Measurements from ENCODE around the gene LINC00237.

The LINC00237 gene

DNA sequence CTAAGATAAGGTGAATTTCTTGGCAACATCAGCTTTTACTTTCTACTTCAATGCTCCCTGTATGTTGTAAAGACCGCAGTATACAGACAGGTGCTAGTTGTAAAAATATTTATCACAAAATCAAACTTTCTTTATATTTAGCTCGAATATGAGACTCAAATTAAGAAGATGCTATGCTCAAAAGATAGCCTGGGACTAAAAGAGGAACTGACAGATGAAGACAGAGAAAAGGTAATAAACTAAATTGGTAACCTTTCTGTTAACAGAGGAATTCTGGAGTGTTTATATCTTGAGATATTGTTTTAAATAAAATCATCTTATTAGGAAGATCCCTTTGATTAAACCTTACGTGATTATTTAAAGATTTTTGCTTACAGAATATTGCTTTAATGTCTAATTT lies 39.3 kb upstream of the LINC00237 start:
- DNase-seq (ENCODE audit: insufficient read length, low spot score) (no peak), FAIRE-seq (no peak)
- TF ChIP-seq, protein P1, sequence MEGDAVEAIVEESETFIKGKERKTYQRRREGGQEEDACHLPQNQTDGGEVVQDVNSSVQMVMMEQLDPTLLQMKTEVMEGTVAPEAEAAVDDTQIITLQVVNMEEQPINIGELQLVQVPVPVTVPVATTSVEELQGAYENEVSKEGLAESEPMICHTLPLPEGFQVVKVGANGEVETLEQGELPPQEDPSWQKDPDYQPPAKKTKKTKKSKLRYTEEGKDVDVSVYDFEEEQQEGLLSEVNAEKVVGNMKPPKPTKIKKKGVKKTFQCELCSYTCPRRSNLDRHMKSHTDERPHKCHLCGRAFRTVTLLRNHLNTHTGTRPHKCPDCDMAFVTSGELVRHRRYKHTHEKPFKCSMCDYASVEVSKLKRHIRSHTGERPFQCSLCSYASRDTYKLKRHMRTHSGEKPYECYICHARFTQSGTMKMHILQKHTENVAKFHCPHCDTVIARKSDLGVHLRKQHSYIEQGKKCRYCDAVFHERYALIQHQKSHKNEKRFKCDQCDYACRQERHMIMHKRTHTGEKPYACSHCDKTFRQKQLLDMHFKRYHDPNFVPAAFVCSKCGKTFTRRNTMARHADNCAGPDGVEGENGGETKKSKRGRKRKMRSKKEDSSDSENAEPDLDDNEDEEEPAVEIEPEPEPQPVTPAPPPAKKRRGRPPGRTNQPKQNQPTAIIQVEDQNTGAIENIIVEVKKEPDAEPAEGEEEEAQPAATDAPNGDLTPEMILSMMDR (IDR thresholded peaks at IDR 0.05; ENCODE audit: insufficient read depth, missing control alignments) = no peak

DNA sequence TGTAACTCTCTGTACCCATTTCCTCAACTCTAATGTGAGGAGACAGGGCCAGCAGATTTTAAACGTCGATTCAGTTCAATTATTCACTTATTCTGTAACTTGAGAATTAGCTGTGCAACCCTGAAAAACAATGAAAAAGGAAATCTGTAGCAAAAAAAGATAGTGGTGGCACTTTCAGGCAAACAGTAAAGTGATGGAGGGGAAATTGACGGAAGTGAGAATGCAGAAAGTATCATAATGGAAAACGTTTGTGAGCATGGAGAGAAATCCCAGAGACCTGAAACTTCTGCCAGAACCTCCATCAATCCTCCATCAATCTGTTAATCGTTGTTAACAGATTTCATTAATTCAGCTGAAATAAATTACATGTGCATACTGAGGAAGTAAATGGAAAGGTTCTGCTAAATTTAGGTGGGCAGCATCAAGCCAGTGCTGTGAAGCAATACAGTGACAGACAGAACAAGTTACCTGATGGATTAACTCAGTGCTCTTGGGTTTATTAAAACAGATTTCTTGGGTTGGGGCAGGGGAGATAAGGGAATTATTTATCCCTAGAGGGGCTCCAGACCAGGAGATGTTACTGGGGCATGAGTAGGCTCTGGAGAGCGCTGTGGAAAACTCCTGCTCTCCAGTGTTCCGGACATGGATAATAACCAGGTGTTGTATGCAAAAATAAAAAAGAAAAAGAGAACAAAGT lies 37.2 kb upstream of the LINC00237 start:
- no peak for DNase-seq (ENCODE audit: insufficient read length, low spot score)
- TF ChIP-seq, protein P1 (IDR thresholded peaks at IDR 0.05; ENCODE audit: insufficient read depth, missing control alignments) = no peak
- FAIRE-seq = no peak

GRCh38 chr20:21141825-21142224 lies 35.7 kb upstream of the LINC00237 start:
- FAIRE-seq (no peak), DNase-seq (ENCODE audit: insufficient read length, low spot score) (no peak)
- TF ChIP-seq, protein P1 (IDR thresholded peaks at IDR 0.05; ENCODE audit: insufficient read depth, missing control alignments) = no peak

- no peak for FAIRE-seq
- TF ChIP-seq, protein P1 (IDR thresholded peaks at IDR 0.05; ENCODE audit: insufficient read depth, missing control alignments) = no peak
- DNase-seq (ENCODE audit: insufficient read length, low spot score) = no peak
Measured at GRCh38 chr20:21139881-21140566, 33.9 kb upstream of the LINC00237 start.

GRCh38 chr20:21137078-21137477 lies 30.9 kb upstream of the LINC00237 start:
- no peak for FAIRE-seq
- DNase-seq (ENCODE audit: insufficient read length, low spot score) = no peak
- TF ChIP-seq, protein P1 (IDR thresholded peaks at IDR 0.05; ENCODE audit: insufficient read depth, missing control alignments) = no peak

DNA sequence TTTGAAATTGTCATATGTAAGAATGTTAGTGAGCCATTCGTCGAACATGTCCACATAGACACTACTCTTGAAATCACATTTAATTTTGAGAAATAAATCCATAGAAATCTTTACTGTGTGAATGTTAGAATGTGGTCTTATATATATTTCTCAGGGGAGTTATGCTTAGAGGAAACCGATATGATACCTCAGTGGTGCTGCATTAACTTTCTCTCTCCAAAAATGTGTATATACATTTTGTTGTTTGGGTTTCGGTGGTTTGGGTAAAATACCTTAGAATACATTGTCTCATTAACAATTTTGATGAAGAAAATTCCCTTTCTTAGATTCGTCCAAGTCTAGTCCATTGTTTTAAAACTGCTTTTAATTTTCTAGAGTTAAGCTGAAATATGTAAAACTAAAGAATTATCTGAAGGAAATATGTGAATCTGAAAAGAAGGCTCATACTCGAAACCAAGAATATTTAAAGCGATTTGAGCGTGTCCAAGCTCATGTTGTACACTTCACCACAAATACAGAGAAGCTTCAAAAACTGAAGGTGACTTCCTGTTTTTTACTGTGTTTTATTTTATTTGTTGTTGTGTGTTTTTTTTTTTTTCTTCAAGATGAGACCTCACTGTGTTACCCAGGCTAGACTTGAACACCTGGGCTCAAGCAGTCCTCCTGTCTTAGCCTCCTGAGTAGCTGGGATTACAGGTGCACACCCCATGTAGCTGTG lies 30.0 kb upstream of the LINC00237 start:
- TF ChIP-seq, protein P1 (IDR thresholded peaks at IDR 0.05; ENCODE audit: insufficient read depth, missing control alignments) = no peak
- FAIRE-seq (no peak), DNase-seq (ENCODE audit: insufficient read length, low spot score) (no peak)

Data from D721Med (cell line).